Heart left ventricle (tissue), 16 donors: Measurements from ENCODE around the gene SWSAP1. TPM values are rescaled to one million over a fixed set of nuclear protein-coding genes. Genes with fewer than 3 reads are reported as not detected.
"Not testable (repeated sequence)": the region's sequence is repeated elsewhere in the genome, so short reads cannot be mapped to it uniquely, and the experiment has no call there.

Experiments
- ATAC-seq, 4 donors: fragments of 200-7000 bp; cut with Tn5 transposase; one replicate each; pipeline ENCODE4 v1.9.1; 2020 to 2022; ENCODE audit warnings: moderate library complexity in 4 of 4, mild to moderate bottlenecking in 3 of 4, moderate number of reproducible peaks in 1 of 4
- DNase-seq, 5 donors: peaks; one replicate each; pipeline ENCODE4 v3.0.0-alpha.2; 2020
- H3K27ac ChIP-seq, 12 donors: fragments of 200-600 bp; sonication (generic) in 4 of 12; one replicate each; pipeline versions ENCODE4 v1.5.0 to v1.8.0; 2016 to 2022; ENCODE audit warnings: mild to moderate bottlenecking in 2 of 12
- H3K27me3 ChIP-seq, 9 donors: fragments of 200-600 bp; sonication (generic) in 2 of 9; one replicate each; pipeline versions ENCODE4 v1.5.1 to v1.8.0; 2016 to 2022; ENCODE audit warnings: mild to moderate bottlenecking in 3 of 9
- H3K36me3 ChIP-seq, 9 donors: fragments of 200-600 bp; sonication (generic) in 2 of 9; one replicate each; pipeline versions ENCODE4 v1.5.0 to v1.8.0; 2018 to 2022; ENCODE audit warnings: mild to moderate bottlenecking in 2 of 9
- H3K4me1 ChIP-seq, 12 donors: fragments of 200-600 bp; sonication (generic) in 4 of 12; one replicate each; pipeline versions ENCODE4 v1.5.0 to v1.8.0; 2016 to 2022; ENCODE audit warnings: mild to moderate bottlenecking in 3 of 12
- H3K4me3 ChIP-seq, 12 donors: fragments of 200-600 bp; sonication (generic) in 4 of 12; one replicate each; pipeline versions ENCODE4 v1.5.0 to v1.8.0; 2017 to 2022; ENCODE audit warnings: mild to moderate bottlenecking in 9 of 12, moderate library complexity in 4 of 12
- H3K9me3 ChIP-seq, 12 donors: fragments of 200-600 bp; sonication (generic) in 4 of 12; one replicate each; pipeline versions ENCODE4 v1.5.0 to v1.8.0; 2016 to 2022; ENCODE audit warnings: mild to moderate bottlenecking in 1 of 12
- POLR2A ChIP-seq, 2 donors: fragments of 450-650 bp; IDR thresholded peaks; one replicate each; pipeline ENCODE4 v1.6.1; 2017; ENCODE audit warnings: antibody characterized with exemption in 2 of 2, mild to moderate bottlenecking in 2 of 2, moderate library complexity in 2 of 2
- WGBS, 4 donors: extraction: QIAGEN DNeasy Blood & Tissue Kit in 2 of 4; methylation state at CpG; one replicate each; pipeline versions ENCODE4 v1.1.5 to v1.1.7; 2013 to 2018; 5-methylcytosine and 5-hydroxymethylcytosine counted together
- intact Hi-C, 10 donors: fragments of 100-400 bp; cut with DNase I; formaldehyde crosslinking; loops; one replicate each; pipeline versions ENCODE4 v1.11.1 to v1.14.2; 2022
- polyA plus RNA-seq, 2 donors: library from polyadenylated mRNA; stranded (reverse); fragments of 200-250 nt; gene quantifications; one replicate each; pipeline ENCODE4 v1.2.3, GENCODE V29; 2013
- total RNA-seq, 9 donors: library from RNA; depleted of rRNA in 2 of 9; stranded (reverse); fragments of >200 nt in 2 of 9; fragmentation: NEBNext Ultra II Directional in 3 of 9; extraction: Animal tissue kit (Norgen Biotek cat#: 25700) in 3 of 9; gene quantifications; one replicate each; pipeline versions ENCODE4 v1.1.0 to v1.2.4, GENCODE V29; 2016 to 2023
- TF ChIP-seq, protein P1 (sequence below), 12 donors: fragments of 200-600 bp; sonication (generic) in 4 of 12; IDR thresholded peaks; one replicate each; pipeline versions ENCODE4 v1.5.0 to v1.8.0; 2018 to 2022; ENCODE audit warnings: antibody characterized with exemption in 12 of 12, mild to moderate bottlenecking in 5 of 12
- donor health status: ischemic (EF 13 %, LVEDD 7.1; RV severe dilation, severe dysfunction).
- donor health status: healthy with polysubstance abuse.
- donor health status: DM: no; HTN: yes; CAD: no.
- donor health status: DM: no; HTN: no; CAD: no.
- donor health status: ischemic (EF 25% LVEDD 6.9; RV normal size, moderate dysfunction).
- donor health status: ischemic (EF 25% LVEDD 5.7; RV mildly dilated, moderate dysfunction).
- donor health status: healthy.
- donor health status: DM: yes; HTN: yes; CAD: no.
- donor health status: ischemic (EF 35%, LVEDD 5.7; RV mildly dilated, moderate dysfunction).
- donor health status: nonischemic (EF 11% LVEDD 7.7; RV severe dilation, severe dysfunction).
- donor health status: DM: yes; HTN: yes; CAD: no.
- donor health status: PGD.
- donor health status: ischemic (EF 29% LVEDD 5.4; RV normal size, mild dysfunction).
- donor health status: nonischemic (EF 23%, LVEDD 6.1; RV moderate dilation, normal function).

Gene SWSAP1
- total and polyA plus RNA-seq, 11 donors, result 0.67 to 2.1 (median 1.6) TPM

GRCh38 chr19:11377756-11378155 is 3.3 kb downstream of the SWSAP1 start:
- no peaks in the 10 kb centered on the region for H3K9me3 ChIP-seq
- no peak overlapping the region for H3K4me3 ChIP-seq
- peaks cover 0 to 7% (median 5%) of the 10 kb centered on the region in 9 donors for H3K36me3 ChIP-seq
- peaks cover 0 to 9% (median 0%) of the 10 kb centered on the region in 9 donors for H3K27me3 ChIP-seq
- no peak for TF ChIP-seq POLR2A (IDR thresholded peaks at IDR 0.05)
- TF ChIP-seq, protein P1, sequence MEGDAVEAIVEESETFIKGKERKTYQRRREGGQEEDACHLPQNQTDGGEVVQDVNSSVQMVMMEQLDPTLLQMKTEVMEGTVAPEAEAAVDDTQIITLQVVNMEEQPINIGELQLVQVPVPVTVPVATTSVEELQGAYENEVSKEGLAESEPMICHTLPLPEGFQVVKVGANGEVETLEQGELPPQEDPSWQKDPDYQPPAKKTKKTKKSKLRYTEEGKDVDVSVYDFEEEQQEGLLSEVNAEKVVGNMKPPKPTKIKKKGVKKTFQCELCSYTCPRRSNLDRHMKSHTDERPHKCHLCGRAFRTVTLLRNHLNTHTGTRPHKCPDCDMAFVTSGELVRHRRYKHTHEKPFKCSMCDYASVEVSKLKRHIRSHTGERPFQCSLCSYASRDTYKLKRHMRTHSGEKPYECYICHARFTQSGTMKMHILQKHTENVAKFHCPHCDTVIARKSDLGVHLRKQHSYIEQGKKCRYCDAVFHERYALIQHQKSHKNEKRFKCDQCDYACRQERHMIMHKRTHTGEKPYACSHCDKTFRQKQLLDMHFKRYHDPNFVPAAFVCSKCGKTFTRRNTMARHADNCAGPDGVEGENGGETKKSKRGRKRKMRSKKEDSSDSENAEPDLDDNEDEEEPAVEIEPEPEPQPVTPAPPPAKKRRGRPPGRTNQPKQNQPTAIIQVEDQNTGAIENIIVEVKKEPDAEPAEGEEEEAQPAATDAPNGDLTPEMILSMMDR (IDR thresholded peaks at IDR 0.05), result no peak
- peak overlapping the region in 3 of 12 donors; percentile 24 to 97 (median 97) for H3K27ac ChIP-seq
- no peak for DNase-seq
- ATAC-seq, result no peak
- intact Hi-C loops, result loop anchor here in 8 of 10 donors (5.0 to 10.0 kb wide), 3 partner anchors 65 to 217 kb away; partner anchors contain the start of genes TSPAN16 (in 6 of the 8) and ZNF627 (in 1 of the 8)
- WGBS, 4 donors, result 93 to 100% (median 98%) methylated on average over 3 of the region's 3 CpGs
- peaks cover 7 to 75% (median 39%) of the 10 kb centered on the region in 12 donors for H3K4me1 ChIP-seq

DNA sequence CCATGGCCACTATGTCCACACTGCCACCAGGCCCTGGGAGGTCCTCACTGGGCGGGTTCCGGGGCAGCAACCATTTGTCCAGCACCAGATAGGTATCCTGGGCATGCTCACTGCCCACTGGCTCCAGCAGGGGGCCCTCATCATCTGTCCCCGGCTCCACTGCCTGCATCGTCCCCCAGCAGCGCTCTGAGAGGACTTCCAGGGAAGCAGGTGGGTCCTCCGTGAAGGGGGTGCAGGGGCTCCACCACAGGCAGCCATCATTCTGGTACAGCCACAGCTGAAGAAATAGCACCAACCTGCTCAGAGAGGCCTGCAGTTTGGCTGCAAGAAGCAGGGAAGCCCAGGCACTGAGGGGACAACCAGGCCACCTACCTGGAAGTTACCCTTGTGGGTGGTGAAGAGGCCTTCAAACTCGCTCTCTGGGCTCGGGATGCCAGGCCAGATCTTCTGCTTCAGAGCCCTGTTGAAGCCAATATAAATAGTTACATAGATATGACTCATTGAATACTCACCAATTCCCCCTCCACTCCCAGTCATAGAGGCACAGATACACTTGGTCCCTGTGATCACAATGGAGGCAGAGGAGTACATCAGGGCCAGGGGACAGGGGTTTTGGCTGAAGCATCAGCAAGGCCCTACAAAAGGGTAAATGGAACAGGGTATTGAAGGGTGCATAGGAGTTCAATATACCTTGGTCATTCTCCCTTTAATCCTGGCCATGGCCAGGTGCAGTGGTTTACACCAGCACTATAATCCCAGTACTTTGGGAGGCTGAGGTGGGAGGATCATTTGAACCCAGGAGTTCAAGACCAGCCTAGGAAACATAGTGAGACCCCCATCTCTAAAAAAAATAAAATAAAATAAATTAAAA is 4.1 kb downstream of the SWSAP1 start:
- H3K27me3 ChIP-seq, result peaks cover 0 to 16% (median 3%) of the 10 kb centered on the region in 9 donors
- intact Hi-C loops, result loop anchor here in 8 of 10 donors (5.0 to 10.0 kb wide), 3 partner anchors 64 to 216 kb away; partner anchors contain the start of genes TSPAN16 (in 6 of the 8) and ZNF627 (in 1 of the 8)
- peak in 2 of 5 donors; percentile 38 to 64 for DNase-seq
- H3K9me3 ChIP-seq, result no peaks in the 10 kb centered on the region
- H3K4me3 ChIP-seq, result no peak overlapping the region
- H3K4me1 ChIP-seq, result peaks cover 7 to 82% (median 46%) of the 10 kb centered on the region in 12 donors
- H3K27ac ChIP-seq, result peak overlapping the region in 2 of 12 donors; percentile 18 to 97
- TF ChIP-seq POLR2A (IDR thresholded peaks at IDR 0.05), result no peak
- TF ChIP-seq, protein P1 (IDR thresholded peaks at IDR 0.05), result peak; percentile 24 to 62 (median 46)
- no peak for ATAC-seq
- WGBS, 4 donors, result 52 to 67% (median 55%) methylated on average over 3 to 8 of the region's 8 CpGs
- peaks cover 0 to 7% (median 5%) of the 10 kb centered on the region in 9 donors for H3K36me3 ChIP-seq

DNA sequence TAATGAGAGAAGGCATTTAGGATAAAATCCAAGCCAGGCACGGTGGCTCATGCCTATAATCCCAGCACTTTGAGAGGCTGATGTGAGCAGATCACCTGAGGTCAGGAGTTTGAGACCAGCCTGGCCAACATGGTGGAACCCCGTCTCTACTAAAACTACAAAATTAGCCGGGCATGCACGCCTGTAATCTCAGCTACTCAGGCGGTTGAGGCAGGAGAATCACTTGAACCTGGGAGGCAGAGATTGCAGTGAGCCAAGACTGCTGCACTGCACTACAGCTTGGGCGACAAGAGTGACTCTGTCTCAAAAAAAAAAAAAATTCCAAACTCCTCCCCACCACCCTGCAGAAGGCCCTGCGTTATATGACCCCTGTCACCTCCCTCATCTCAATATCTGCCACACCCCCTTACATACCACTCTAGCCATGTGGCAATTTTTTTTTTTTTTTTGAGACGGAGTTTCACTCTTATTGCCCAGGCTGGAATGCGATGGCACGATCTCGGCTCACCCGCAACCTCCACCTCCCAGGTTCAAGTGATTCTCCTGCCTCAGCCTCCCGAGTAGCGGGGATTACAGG is 4.9 kb downstream of the SWSAP1 start:
- H3K27ac ChIP-seq, result peak overlapping the region in 1 of 12 donors; percentile 20
- WGBS, 4 donors, result 90 to 91% (median 91%) methylated on average over 14 of the region's 14 CpGs
- DNase-seq, H3K36me3 ChIP-seq, H3K9me3 ChIP-seq, H3K4me3 ChIP-seq, ATAC-seq: not testable (repeated sequence)
- H3K27me3 ChIP-seq, result peaks cover 0 to 16% (median 3%) of the 10 kb centered on the region in 9 donors
- intact Hi-C loops, result loop anchor here in 8 of 10 donors (5.0 to 10.0 kb wide), 3 partner anchors 63 to 215 kb away; partner anchors contain the start of genes TSPAN16 (in 6 of the 8) and ZNF627 (in 1 of the 8)
- peaks cover 7 to 82% (median 46%) of the 10 kb centered on the region in 12 donors for H3K4me1 ChIP-seq

GRCh38 chr19:11379857-11380350 is 5.4 kb downstream of the SWSAP1 start:
- H3K36me3 ChIP-seq, result peaks cover 0 to 7% (median 5%) of the 10 kb centered on the region in 9 donors
- DNase-seq, result no peak
- peaks cover 0 to 16% (median 3%) of the 10 kb centered on the region in 9 donors for H3K27me3 ChIP-seq
- H3K27ac ChIP-seq, result peak overlapping the region in 5 of 12 donors; percentile 85 to 89 (median 89)
- peaks cover 7 to 81% (median 47%) of the 10 kb centered on the region in 12 donors for H3K4me1 ChIP-seq
- intact Hi-C loops, result loop anchor here (2.0 to 10.0 kb wide), 15 partner anchors 33 to 215 kb away; partner anchors contain the start of genes TSPAN16 (in 7 of the 10), ELAVL3 (in 2 of the 10), ODAD3 (in 2 of the 10) and PRKCSH (in 2 of the 10)
- peak overlapping the region in 4 of 12 donors; percentile 64 to 85 (median 71) for H3K4me3 ChIP-seq
- WGBS, 4 donors, result 93 to 97% (median 95%) methylated on average over 7 of the region's 7 CpGs
- TF ChIP-seq, protein P1 (IDR thresholded peaks at IDR 0.05), result no peak
- no peak for TF ChIP-seq POLR2A (IDR thresholded peaks at IDR 0.05)
- H3K9me3 ChIP-seq, result no peaks in the 10 kb centered on the region
- ATAC-seq, result no peak
